ENCODE data around the gene LRFN4. TPM values are rescaled to one million over a fixed set of nuclear protein-coding genes. Genes with fewer than 3 reads are reported as not detected.

The LRFN4 gene
- total RNA-seq, 1 donor from 2014 or later = 51.9 TPM

DNA sequence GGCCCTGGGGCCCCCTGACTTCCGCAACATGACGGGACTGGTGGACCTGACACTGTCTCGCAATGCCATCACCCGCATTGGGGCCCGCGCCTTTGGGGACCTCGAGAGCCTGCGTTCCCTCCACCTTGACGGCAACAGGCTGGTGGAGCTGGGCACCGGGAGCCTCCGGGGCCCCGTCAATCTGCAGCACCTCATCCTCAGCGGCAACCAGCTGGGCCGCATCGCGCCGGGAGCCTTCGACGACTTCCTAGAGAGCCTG is 992 bp downstream of the LRFN4 start:
- no peak for DNase-seq
- no peaks in the 10 kb centered on the region for H3K9me3 Mint-ChIP-seq
- peak overlapping the region; percentile 48 for H3K27ac Mint-ChIP-seq
- peak overlapping the region; percentile 86 for H3K4me3 Mint-ChIP-seq
- intact Hi-C loops (cut with micrococcal nuclease) = no loop called here
- H3K4me1 Mint-ChIP-seq = peaks cover 8% of the 10 kb centered on the region
- peaks cover 4% of the 10 kb centered on the region for H3K36me3 Mint-ChIP-seq (ENCODE audit: low read depth)
- H3K27me3 Mint-ChIP-seq = no peaks in the 10 kb centered on the region

- intact Hi-C loops (cut with micrococcal nuclease) = no loop called here
- H3K27ac Mint-ChIP-seq = peak overlapping the region; percentile 48
Observed at GRCh38 chr11:66858186-66858938, 1.5 kb downstream of the LRFN4 start.

DNA sequence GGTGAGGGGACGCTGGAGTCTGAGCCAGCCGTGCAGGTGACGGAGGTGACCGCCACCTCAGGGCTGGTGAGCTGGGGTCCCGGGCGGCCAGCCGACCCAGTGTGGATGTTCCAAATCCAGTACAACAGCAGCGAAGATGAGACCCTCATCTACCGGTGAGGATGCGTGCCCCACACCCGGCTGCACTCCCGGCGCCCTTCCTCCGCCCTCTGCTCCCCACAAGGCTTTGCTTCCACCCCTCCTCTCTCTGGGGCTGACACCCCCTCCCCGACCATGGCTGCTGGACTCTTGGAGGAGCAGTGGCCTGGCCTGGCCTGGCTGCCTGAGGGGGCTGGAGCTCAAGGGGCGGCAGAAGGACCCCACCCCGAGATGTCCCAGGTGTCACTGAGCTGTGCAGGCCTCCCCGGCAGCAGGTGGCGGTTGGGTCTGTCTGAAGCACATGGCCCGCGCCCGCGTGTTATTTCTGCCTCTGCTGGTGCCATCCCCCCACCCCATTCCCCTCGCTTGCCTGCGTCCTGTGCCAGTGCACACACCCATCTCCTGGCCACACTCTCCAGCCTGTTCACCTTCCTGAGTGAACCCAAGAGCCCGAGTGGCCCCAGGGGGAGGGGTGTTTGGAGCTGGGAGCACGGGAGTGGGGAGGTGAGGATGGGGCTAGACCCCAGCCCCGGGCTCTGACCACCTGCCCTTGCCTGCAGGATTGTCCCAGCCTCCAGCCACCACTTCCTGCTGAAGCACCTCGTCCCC is 2.2 kb downstream of the LRFN4 start:
- Mint-ChIP-seq H3K4me1 (peaks cover 4% of the 10 kb centered on the region), H3K4me3 (peak overlapping the region; percentile 55), H3K36me3 (ENCODE audit: low read depth) (peaks cover 4% of the 10 kb centered on the region), H3K27ac (no peak overlapping the region), H3K9me3 (no peaks in the 10 kb centered on the region), H3K27me3 (no peaks in the 10 kb centered on the region)
- peak; percentile 56 for DNase-seq
- intact Hi-C loops (cut with micrococcal nuclease) = no loop called here

More at GRCh38 chr11:66858186-66858938, 1.5 kb downstream of the LRFN4 start:
- Mint-ChIP-seq H3K4me1 (peaks cover 8% of the 10 kb centered on the region), H3K9me3 (no peaks in the 10 kb centered on the region), H3K4me3 (peak overlapping the region; percentile 86), H3K36me3 (ENCODE audit: low read depth) (peaks cover 4% of the 10 kb centered on the region), H3K27me3 (no peaks in the 10 kb centered on the region)
- DNase-seq = no peak

GRCh38 chr11:66859686-66860448 is 3.0 kb downstream of the LRFN4 start:
- H3K27ac Mint-ChIP-seq = no peak overlapping the region
- intact Hi-C loops (cut with micrococcal nuclease) = loop anchor here (10.0 kb wide), 1 partner anchor 1055 kb away; no protein-coding TSS in a partner anchor
- DNase-seq = no peak
- no peak overlapping the region for H3K4me3 Mint-ChIP-seq
- no peaks in the 10 kb centered on the region for H3K9me3 Mint-ChIP-seq
- H3K27me3 Mint-ChIP-seq = no peaks in the 10 kb centered on the region
- H3K36me3 Mint-ChIP-seq (ENCODE audit: low read depth) = peaks cover 4% of the 10 kb centered on the region
- peaks cover 3% of the 10 kb centered on the region for H3K4me1 Mint-ChIP-seq

DNA sequence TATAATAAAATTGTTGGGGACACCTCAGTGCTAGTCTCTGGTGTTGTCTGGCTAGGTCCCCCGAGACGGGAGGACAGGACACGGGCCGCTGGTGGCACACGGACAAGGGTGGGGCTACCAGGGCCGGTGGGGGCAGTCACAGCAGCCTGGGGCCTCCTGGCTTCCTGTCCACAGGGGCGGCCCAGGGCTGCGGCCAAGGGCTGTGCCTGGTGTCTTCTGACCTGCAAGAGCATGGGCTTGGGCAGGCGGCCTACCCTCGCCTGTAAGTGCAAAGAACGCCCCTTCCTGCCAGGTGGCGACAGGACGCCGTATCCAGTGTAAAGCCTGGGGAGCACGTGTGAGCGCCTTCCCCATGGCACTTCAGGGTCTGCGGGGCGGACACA is 3.6 kb downstream of the LRFN4 start:
- Mint-ChIP-seq H3K27ac (no peak overlapping the region), H3K4me1 (peaks cover 3% of the 10 kb centered on the region), H3K9me3 (no peaks in the 10 kb centered on the region), H3K27me3 (no peaks in the 10 kb centered on the region), H3K4me3 (no peak overlapping the region), H3K36me3 (ENCODE audit: low read depth) (peaks cover 4% of the 10 kb centered on the region)
- intact Hi-C loops (cut with micrococcal nuclease) = loop anchor here (10.0 kb wide), 1 partner anchor 1056 kb away; no protein-coding TSS in a partner anchor
- peak; percentile 56 for DNase-seq

- H3K4me3 Mint-ChIP-seq = no peak overlapping the region
- no peaks in the 10 kb centered on the region for H3K27me3 Mint-ChIP-seq
- no peak overlapping the region for H3K27ac Mint-ChIP-seq
- intact Hi-C loops (cut with micrococcal nuclease) = loop anchor here (10.0 kb wide), 1 partner anchor 1056 kb away; no protein-coding TSS in a partner anchor
- no peaks in the 10 kb centered on the region for H3K9me3 Mint-ChIP-seq
- H3K36me3 Mint-ChIP-seq (ENCODE audit: low read depth) = peaks cover 4% of the 10 kb centered on the region
- no peaks in the 10 kb centered on the region for H3K4me1 Mint-ChIP-seq
- DNase-seq = no peak
Observed at GRCh38 chr11:66861038-66861773, 4.3 kb downstream of the LRFN4 start.

GRCh38 chr11:66861774-66862558 is 5.1 kb downstream of the LRFN4 start:
- Mint-ChIP-seq H3K36me3 (ENCODE audit: low read depth) (peaks cover 2% of the 10 kb centered on the region), H3K4me3 (no peak overlapping the region), H3K4me1 (no peaks in the 10 kb centered on the region), H3K9me3 (no peaks in the 10 kb centered on the region), H3K27ac (no peak overlapping the region), H3K27me3 (no peaks in the 10 kb centered on the region)
- DNase-seq = no peak
- intact Hi-C loops (cut with micrococcal nuclease) = loop anchor here (10.0 kb wide), 1 partner anchor 1057 kb away; no protein-coding TSS in a partner anchor

DNA sequence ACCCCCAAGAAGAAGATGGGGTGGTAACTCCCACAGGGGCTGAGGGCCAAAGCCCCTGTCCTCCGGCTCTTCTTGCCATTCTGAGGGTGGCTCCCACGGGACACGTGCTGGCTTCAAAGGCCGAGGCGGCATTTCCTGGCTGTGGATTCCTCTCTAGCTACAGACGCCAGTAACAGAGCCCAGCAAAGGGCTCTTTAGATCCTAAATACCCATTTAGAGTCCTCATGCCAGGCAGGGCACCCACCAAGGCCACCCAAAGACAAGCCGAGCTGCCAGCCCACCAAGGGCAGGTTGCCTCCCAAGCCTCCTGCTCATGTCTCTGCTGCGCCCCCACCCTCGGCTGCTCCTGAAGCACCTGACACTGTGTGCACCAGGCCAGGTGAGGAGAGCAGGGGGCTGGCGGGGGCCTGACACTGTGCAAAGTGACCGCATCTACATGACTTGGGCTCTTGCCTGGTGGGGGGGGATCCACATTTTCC is 5.7 kb downstream of the LRFN4 start:
- H3K4me1 Mint-ChIP-seq = no peaks in the 10 kb centered on the region
- H3K9me3 Mint-ChIP-seq = no peaks in the 10 kb centered on the region
- DNase-seq = no peak

DNA sequence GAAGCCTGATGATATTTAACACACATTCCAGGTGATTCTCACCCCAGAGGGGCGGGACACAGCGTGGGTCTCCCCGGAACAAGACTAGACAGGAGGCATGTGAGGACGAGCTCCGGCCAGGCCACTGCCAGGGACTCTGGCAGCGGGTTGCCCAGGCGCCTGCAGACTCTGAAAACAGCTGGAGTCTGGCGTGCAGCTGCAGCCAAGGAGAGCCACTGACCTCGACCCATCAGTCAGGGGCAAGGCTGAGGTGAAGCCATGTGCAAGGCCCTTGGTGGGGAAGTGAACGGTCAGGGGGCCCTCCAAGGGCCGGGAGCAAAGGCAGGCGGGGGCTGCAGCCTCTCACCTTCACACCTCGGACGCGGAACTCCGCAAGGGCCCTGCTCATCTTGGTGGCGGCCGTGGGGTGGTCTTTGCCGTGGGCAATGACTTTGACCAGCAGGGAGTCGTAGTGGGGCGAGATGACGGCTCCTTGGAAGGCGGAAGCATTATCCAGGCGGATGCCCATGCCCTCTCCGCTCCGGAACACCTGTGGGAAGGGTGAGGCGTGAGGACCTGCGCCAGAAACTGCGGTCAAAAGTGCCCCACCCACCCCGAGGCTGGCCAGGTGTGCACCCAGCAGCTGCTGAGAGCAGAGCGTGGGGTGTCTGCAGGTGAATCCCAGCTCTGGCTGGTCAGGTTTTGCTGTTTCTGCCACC is 6.7 kb downstream of the LRFN4 start:
- Mint-ChIP-seq H3K4me1 (peaks cover 3% of the 10 kb centered on the region), H3K4me3 (no peak overlapping the region), H3K36me3 (ENCODE audit: low read depth) (no peaks in the 10 kb centered on the region), H3K27me3 (no peaks in the 10 kb centered on the region), H3K9me3 (no peaks in the 10 kb centered on the region), H3K27ac (no peak overlapping the region)
- intact Hi-C loops (cut with micrococcal nuclease) = loop anchor here (10.0 kb wide), 1 partner anchor 1059 kb away; no protein-coding TSS in a partner anchor
- DNase-seq = no peak

More for the DNA sequence above, 5.7 kb downstream of the LRFN4 start:
- Mint-ChIP-seq H3K27me3 (no peaks in the 10 kb centered on the region), H3K27ac (no peak overlapping the region), H3K4me3 (no peak overlapping the region), H3K36me3 (ENCODE audit: low read depth) (peaks cover 2% of the 10 kb centered on the region)
- intact Hi-C loops (cut with micrococcal nuclease) = loop anchor here (10.0 kb wide), 1 partner anchor 1058 kb away; no protein-coding TSS in a partner anchor

DNA sequence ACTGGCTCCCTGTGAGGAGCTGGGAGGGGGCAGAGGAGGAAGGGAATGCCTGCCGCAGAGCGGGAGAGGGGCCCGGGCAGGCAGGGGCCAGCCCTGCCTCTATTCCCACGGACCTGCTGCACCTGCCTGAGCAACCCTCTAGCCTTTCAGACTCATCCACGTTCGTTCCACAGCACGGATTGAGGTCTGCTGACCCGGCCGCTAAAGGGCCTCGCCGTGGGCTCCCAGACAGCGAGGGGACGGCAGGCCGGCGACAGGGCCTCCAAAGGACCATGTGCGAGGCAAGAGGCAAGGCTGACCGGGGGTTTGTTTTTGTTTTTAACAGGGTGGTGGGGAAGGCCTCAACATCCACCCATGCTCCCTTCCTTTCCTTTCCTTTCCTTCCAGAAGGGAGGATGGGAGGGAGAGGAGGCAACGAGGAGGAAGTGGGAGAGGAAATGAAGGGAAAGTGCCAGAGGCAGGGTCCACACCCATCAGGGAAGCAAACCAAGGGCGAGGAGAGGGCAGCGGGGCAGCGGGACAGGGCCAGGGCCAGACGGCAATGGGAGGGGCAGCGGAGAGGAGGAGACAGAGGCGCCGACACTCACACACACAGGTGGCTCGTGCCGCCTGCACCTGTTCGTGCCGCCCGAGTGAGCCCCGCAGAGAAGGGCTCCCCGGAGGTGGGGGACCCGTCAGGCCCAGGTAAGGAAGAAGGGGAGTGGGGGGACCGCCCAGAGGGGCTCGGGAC is 7.5 kb downstream of the LRFN4 start:
- H3K27ac Mint-ChIP-seq = no peak overlapping the region
- peaks cover 6% of the 10 kb centered on the region for H3K4me1 Mint-ChIP-seq
- no peaks in the 10 kb centered on the region for H3K27me3 Mint-ChIP-seq
- H3K4me3 Mint-ChIP-seq = no peak overlapping the region
- H3K36me3 Mint-ChIP-seq (ENCODE audit: low read depth) = no peaks in the 10 kb centered on the region
- H3K9me3 Mint-ChIP-seq = no peaks in the 10 kb centered on the region
- no peak for DNase-seq
- intact Hi-C loops (cut with micrococcal nuclease) = loop anchor here (10.0 kb wide), 1 partner anchor 1060 kb away; no protein-coding TSS in a partner anchor

- Mint-ChIP-seq H3K27me3 (no peaks in the 10 kb centered on the region), H3K27ac (no peak overlapping the region), H3K4me3 (no peak overlapping the region), H3K4me1 (peaks cover 6% of the 10 kb centered on the region), H3K9me3 (no peaks in the 10 kb centered on the region), H3K36me3 (ENCODE audit: low read depth) (no peaks in the 10 kb centered on the region)
- intact Hi-C loops (cut with micrococcal nuclease) = loop anchor here (10.0 kb wide), 1 partner anchor 1060 kb away; no protein-coding TSS in a partner anchor
- no peak for DNase-seq
Observed at GRCh38 chr11:66864924-66865697, 8.2 kb downstream of the LRFN4 start.
